ENCODE measurements around the gene GIPC3.

DNA sequence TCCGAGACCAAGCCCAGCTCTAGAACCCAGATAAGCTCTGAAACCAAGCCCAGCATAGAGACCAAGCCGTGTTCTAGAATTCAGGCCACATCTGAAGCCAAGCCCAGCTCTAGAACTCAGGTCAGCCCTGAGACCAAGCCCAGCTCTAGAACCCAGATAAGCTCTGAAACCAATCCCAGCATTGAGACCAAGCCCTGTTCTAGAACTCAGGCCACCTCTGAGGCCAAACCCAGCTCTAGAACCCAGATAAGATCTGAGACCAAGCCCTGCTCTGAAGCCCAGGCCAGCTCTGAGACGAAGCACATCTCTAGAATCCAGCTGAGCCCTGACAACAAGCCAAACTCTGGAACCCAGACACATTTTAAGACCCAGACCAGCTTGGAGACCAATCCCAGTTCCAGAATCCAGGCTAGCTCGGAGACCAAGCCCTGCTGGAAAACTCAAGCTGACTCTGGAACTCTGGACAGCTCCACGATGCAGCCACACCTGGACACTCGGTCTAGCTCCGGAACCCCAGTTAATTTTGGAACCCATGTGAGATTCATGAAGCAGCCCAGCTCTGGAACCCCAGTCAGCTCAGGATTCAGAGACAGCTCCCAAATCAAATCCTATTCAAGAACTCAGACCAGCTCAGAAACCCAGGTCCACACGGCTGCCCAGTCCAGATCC is 5.8 kb downstream of the GIPC3 start:
- TF ChIP-seq SP2 (IDR thresholded peaks at IDR 0.05; ENCODE audit: low read length), result no peak
- no peak for TF ChIP-seq EZH2 (IDR thresholded peaks at IDR 0.05; ENCODE audit: low read depth, low read length, severe bottlenecking)
- no peak for TF ChIP-seq NRF1 (IDR thresholded peaks at IDR 0.05; ENCODE audit: low read depth, low read length)
- no peak for TF ChIP-seq HDAC6 (IDR thresholded peaks at IDR 0.05; ENCODE audit: low read depth, low read length)
- no peak for TF ChIP-seq YY1 (IDR thresholded peaks at IDR 0.05; ENCODE audit: low read depth, low read length)
- TF ChIP-seq, protein P1, sequence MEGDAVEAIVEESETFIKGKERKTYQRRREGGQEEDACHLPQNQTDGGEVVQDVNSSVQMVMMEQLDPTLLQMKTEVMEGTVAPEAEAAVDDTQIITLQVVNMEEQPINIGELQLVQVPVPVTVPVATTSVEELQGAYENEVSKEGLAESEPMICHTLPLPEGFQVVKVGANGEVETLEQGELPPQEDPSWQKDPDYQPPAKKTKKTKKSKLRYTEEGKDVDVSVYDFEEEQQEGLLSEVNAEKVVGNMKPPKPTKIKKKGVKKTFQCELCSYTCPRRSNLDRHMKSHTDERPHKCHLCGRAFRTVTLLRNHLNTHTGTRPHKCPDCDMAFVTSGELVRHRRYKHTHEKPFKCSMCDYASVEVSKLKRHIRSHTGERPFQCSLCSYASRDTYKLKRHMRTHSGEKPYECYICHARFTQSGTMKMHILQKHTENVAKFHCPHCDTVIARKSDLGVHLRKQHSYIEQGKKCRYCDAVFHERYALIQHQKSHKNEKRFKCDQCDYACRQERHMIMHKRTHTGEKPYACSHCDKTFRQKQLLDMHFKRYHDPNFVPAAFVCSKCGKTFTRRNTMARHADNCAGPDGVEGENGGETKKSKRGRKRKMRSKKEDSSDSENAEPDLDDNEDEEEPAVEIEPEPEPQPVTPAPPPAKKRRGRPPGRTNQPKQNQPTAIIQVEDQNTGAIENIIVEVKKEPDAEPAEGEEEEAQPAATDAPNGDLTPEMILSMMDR (IDR thresholded peaks at IDR 0.05; ENCODE audit: control extremely low read depth in 1 of 3, insufficient read depth in 1 of 3, low read depth in 1 of 3, low read length in 3 of 3), result no peak
- TF ChIP-seq RAD21 (IDR thresholded peaks at IDR 0.05 in 1 of 2, conservative IDR thresholded peaks at IDR 0.05 in 1 of 2; ENCODE audit: low read depth in 2 of 2, low read length in 2 of 2), result no peak
- TF ChIP-seq EP300 (IDR thresholded peaks at IDR 0.05; ENCODE audit: borderline replicate concordance in 1 of 2, low read depth in 2 of 2, low read length in 2 of 2), result no peak
- no peak for TF ChIP-seq GTF2F1 (IDR thresholded peaks at IDR 0.05; ENCODE audit: borderline replicate concordance, low read depth, low read length)
- no peak for TF ChIP-seq GABPA (IDR thresholded peaks at IDR 0.05; ENCODE audit: borderline replicate concordance, insufficient read depth, low read length)
- no peak for TF ChIP-seq SP1 (IDR thresholded peaks at IDR 0.05; ENCODE audit: low read depth, low read length)
